OCI-LY1 (cell line): ENCODE measurements around the gene PDCD6IP.

Source experiments
- EZH2 ChIP-seq: fragments of 200-600 bp; sonication (generic), shearing (Covaris generic); IDR thresholded peaks from 2 replicates; pipeline ENCODE4 v1.8.0; 2017; ENCODE audit warnings: borderline replicate concordance, mixed run types, mild to moderate bottlenecking, antibody characterized with exemption, low read length, moderate library complexity, mixed read lengths
- TF ChIP-seq, protein P1 (sequence below): fragments of 200-600 bp; sonication (generic), shearing (Covaris generic); IDR thresholded peaks from 2 replicates; pipeline ENCODE4 v1.5.1; 2017; ENCODE audit warnings: mild to moderate bottlenecking, antibody characterized with exemption, low read length, moderate library complexity, mixed read lengths

DNA sequence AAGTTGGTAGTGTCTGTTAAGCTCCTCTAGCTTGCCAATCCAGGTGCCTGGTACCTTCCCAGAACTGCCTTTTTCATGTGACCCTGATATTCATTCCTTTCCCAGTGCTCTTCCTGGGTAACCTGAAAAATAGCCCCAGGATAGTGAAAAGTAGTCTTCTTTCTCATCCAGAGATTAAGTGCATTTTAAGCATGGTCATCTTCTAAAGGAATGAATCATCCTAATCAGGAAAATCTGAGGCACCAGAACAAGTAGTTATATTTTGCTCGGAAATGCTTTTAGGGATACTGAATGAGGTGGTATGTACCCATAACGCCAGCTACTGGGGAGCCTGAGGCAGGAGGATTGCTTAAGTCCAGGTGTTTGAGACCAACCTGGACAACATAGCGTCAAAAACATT is 23.1 kb upstream of the PDCD6IP start:
- TF ChIP-seq, protein P1, sequence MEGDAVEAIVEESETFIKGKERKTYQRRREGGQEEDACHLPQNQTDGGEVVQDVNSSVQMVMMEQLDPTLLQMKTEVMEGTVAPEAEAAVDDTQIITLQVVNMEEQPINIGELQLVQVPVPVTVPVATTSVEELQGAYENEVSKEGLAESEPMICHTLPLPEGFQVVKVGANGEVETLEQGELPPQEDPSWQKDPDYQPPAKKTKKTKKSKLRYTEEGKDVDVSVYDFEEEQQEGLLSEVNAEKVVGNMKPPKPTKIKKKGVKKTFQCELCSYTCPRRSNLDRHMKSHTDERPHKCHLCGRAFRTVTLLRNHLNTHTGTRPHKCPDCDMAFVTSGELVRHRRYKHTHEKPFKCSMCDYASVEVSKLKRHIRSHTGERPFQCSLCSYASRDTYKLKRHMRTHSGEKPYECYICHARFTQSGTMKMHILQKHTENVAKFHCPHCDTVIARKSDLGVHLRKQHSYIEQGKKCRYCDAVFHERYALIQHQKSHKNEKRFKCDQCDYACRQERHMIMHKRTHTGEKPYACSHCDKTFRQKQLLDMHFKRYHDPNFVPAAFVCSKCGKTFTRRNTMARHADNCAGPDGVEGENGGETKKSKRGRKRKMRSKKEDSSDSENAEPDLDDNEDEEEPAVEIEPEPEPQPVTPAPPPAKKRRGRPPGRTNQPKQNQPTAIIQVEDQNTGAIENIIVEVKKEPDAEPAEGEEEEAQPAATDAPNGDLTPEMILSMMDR: no peak
- TF ChIP-seq EZH2: no peak
